Measurements from ENCODE around the gene ARID3A.

ARID3A gene

GRCh38 chr19:977058-977464 lies 51.2 kb downstream of the ARID3A start:
- Histone ChIP-seq H3K36me3 (ENCODE audit: control insufficient read depth, insufficient read depth, low read length, severe bottlenecking) (peaks cover 3% of the 10 kb centered on the region), H3K4me3 (ENCODE audit: low read length) (no peak overlapping the region), H3K9ac (ENCODE audit: low read length) (no peak overlapping the region), H3K27me3 (replicated peaks; ENCODE audit: control insufficient read depth, insufficient read depth, low read length) (no peaks in the 10 kb centered on the region), H3K4me1 (ENCODE audit: control insufficient read depth, insufficient read depth, low read length) (peaks cover 7% of the 10 kb centered on the region), H3K9me3 (ENCODE audit: control insufficient read depth, low read length) (no peaks in the 10 kb centered on the region)
- DNase-seq (ENCODE audit: low read depth) = no peak

DNA sequence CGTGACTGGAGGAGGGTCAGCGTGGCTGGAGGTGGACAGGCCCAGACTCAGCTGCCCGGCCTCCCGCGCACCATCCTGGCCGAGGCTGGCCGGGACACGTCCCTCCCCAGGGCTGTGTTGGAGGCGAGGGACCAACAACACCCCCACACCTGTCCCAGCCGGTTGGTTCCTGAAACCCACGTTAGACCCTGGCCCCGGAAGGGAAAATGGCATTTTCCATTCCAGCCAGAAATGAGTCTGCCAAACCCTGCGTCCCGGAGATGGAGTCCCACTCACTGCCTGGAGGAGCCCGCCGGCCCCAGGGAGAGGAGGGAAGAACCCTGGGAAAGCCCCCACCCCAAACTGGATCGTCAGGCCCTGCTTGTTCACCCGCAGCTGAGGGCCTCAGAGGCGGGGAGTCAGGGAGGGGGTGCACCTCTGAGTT lies 53.5 kb downstream of the ARID3A start:
- Histone ChIP-seq H3K4me3 (ENCODE audit: low read length) (no peak overlapping the region), H3K36me3 (ENCODE audit: control insufficient read depth, insufficient read depth, low read length, severe bottlenecking) (no peaks in the 10 kb centered on the region), H3K27me3 (replicated peaks; ENCODE audit: control insufficient read depth, insufficient read depth, low read length) (no peaks in the 10 kb centered on the region), H3K9ac (ENCODE audit: low read length) (no peak overlapping the region), H3K9me3 (ENCODE audit: control insufficient read depth, low read length) (no peaks in the 10 kb centered on the region), H3K4me1 (ENCODE audit: control insufficient read depth, insufficient read depth, low read length) (peaks cover 16% of the 10 kb centered on the region)
- no peak for DNase-seq (ENCODE audit: low read depth)

DNA sequence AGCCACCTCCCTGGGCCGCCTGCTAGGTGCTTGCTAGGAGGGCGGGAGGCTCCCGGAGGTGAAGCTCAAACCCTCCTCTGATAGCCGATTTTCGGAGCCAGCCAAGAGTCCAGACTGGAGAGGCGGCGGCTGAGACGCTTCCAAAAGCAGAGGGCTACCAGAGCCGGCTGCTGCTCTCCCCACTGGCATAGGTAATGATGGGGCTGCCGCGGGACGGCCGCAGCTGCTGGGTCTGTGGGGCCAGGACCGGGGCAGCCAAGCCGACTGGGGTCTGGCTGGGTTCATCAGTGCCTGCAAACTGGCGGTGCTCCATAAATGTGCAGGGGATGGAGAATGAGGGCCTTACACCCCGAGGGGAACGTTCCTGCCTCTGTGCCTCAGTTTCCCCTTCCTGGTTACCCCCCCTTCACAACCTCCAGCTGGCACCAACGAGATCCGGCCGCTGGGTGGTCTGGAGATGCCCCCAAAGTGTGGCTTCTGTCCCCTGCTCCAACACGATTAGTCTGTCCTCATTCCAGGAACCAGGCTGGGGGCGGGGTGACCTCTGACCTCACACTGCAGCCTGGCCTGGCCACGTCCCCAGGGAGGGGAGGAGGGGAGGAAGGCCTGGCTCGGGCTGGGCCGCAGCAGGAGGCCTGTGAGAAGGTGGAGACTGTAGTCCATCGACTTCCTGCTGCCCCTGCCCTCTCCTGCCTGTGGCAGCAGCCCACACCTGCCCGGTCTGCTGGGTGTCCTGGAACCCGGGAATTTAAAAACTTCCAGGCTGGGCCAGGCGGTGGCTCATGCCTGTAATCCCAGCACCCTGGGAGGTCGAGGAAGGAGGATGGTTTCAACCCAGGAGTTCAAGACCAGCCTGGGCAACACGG lies 54.5 kb downstream of the ARID3A start:
- Histone ChIP-seq H3K9ac (ENCODE audit: low read length) (no peak overlapping the region), H3K4me3 (ENCODE audit: low read length) (no peak overlapping the region), H3K36me3 (ENCODE audit: control insufficient read depth, insufficient read depth, low read length, severe bottlenecking) (no peaks in the 10 kb centered on the region), H3K27me3 (replicated peaks; ENCODE audit: control insufficient read depth, insufficient read depth, low read length) (no peaks in the 10 kb centered on the region), H3K9me3 (ENCODE audit: control insufficient read depth, low read length) (no peaks in the 10 kb centered on the region), H3K4me1 (ENCODE audit: control insufficient read depth, insufficient read depth, low read length) (peaks cover 21% of the 10 kb centered on the region)
- no peak for DNase-seq (ENCODE audit: low read depth)

DNA sequence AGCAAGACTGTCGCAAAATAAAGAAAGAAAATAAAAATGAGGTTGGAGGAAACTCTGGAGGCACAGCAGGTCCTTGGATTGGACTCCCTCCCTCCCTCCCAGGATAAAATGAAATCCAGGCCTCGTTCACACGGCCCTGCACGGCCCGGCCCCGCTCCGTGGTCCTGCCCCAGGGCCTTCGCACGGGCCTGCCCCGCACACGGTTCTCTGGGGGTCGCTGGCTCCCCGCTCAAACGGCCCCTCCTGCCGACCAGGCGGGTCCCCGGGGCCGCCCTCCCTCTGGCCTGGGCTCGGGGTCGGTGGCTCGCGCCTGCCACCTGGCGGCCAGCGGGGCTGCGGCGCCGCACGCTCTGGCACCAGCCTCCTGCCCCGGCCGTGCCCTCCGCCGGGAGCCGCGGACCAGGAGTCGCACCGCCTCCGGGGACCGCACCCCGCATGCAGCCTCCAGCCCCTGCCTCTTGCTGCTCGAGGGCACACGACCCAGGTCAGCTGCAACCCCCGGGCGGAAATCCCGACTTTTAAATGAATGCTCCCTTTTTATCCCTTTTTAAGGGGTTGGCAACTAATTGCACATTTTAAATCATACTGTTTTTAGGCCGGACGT lies 56.8 kb downstream of the ARID3A start:
- H3K27me3 ChIP-seq (replicated peaks; ENCODE audit: control insufficient read depth, insufficient read depth, low read length) = no peaks in the 10 kb centered on the region
- peak overlapping the region; percentile 51 for H3K9ac ChIP-seq (ENCODE audit: low read length)
- peak overlapping the region; percentile 73 for H3K4me3 ChIP-seq (ENCODE audit: low read length)
- peaks cover 5% of the 10 kb centered on the region for H3K36me3 ChIP-seq (ENCODE audit: control insufficient read depth, insufficient read depth, low read length, severe bottlenecking)
- H3K9me3 ChIP-seq (ENCODE audit: control insufficient read depth, low read length) = no peaks in the 10 kb centered on the region
- peak; percentile 84 for DNase-seq (ENCODE audit: low read depth)
- H3K4me1 ChIP-seq (ENCODE audit: control insufficient read depth, insufficient read depth, low read length) = peaks cover 21% of the 10 kb centered on the region

GRCh38 chr19:984165-984967 lies 58.5 kb downstream of the ARID3A start, which contains the start of gene WDR18:
TSS of gene WDR18 (plus strand) at chr19:984345. CDS start at chr19:984354, 9 bp downstream.
- Histone ChIP-seq H3K4me1 (ENCODE audit: control insufficient read depth, insufficient read depth, low read length) (peaks cover 21% of the 10 kb centered on the region), H3K9me3 (ENCODE audit: control insufficient read depth, low read length) (no peaks in the 10 kb centered on the region), H3K4me3 (ENCODE audit: low read length) (peak within 1 kb of the TSS; percentile 97), H3K27me3 (replicated peaks; ENCODE audit: control insufficient read depth, insufficient read depth, low read length) (no peaks in the 10 kb centered on the region), H3K9ac (ENCODE audit: low read length) (peak within 1 kb of the TSS; percentile 97), H3K36me3 (ENCODE audit: control insufficient read depth, insufficient read depth, low read length, severe bottlenecking) (peaks cover 12% of the 10 kb centered on the region)
- DNase-seq (ENCODE audit: low read depth) = peak; percentile 98

DNA sequence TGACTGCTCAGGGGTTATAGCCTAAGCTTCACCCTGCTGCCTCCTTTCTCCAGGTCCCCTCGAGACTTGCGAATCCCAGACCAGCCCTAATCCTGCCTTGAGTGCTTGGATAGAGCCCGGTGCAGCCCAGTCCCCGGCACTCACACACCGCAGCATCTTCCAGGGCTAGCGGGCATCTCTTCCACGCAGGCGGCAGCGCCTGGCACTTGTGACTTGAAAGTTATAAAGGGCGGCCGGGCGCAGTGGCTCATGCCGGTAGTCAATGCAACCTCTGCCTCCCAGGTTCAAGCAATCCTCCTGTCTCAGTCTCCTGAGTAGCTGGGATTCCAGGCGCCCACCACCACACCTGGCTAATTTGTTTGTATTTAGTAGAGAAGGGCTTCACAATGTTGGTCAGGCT lies 60.2 kb downstream of the ARID3A start:
- Histone ChIP-seq H3K9me3 (ENCODE audit: control insufficient read depth, low read length) (no peaks in the 10 kb centered on the region), H3K4me3 (ENCODE audit: low read length) (no peak overlapping the region), H3K27me3 (replicated peaks; ENCODE audit: control insufficient read depth, insufficient read depth, low read length) (no peaks in the 10 kb centered on the region), H3K36me3 (ENCODE audit: control insufficient read depth, insufficient read depth, low read length, severe bottlenecking) (peaks cover 18% of the 10 kb centered on the region), H3K9ac (ENCODE audit: low read length) (no peak overlapping the region), H3K4me1 (ENCODE audit: control insufficient read depth, insufficient read depth, low read length) (peaks cover 14% of the 10 kb centered on the region)
- no peak for DNase-seq (ENCODE audit: low read depth)

GRCh38 chr19:988081-988480 lies 62.2 kb downstream of the ARID3A start:
- no peak overlapping the region for H3K9ac ChIP-seq (ENCODE audit: low read length)
- H3K4me1 ChIP-seq (ENCODE audit: control insufficient read depth, insufficient read depth, low read length) = peaks cover 12% of the 10 kb centered on the region
- peaks cover 18% of the 10 kb centered on the region for H3K36me3 ChIP-seq (ENCODE audit: control insufficient read depth, insufficient read depth, low read length, severe bottlenecking)
- H3K9me3 ChIP-seq (ENCODE audit: control insufficient read depth, low read length) = no peaks in the 10 kb centered on the region
- no peak for DNase-seq (ENCODE audit: low read depth)
- H3K27me3 ChIP-seq (replicated peaks; ENCODE audit: control insufficient read depth, insufficient read depth, low read length) = no peaks in the 10 kb centered on the region
- no peak overlapping the region for H3K4me3 ChIP-seq (ENCODE audit: low read length)

DNA sequence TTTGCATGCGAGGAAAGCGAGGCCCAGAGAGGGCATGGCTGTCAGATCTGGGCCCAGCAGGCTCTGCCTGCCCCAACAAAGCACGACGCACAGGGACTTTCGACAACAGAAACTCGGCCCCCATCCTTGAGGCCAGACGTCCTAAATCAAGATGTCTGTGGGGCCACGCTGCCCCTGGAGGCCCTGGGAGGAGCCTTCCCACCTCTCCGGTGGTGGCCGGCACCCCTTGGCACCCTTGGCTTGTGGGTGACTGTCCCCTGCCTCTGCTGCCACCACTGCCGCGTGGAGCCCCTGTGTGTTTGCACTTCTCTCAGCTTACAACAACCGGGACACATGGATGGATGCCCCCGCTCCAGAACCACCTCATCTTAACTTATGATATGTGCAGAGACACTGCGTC lies 62.7 kb downstream of the ARID3A start:
- no peak for DNase-seq (ENCODE audit: low read depth)
- H3K9ac ChIP-seq (ENCODE audit: low read length) = no peak overlapping the region
- peaks cover 10% of the 10 kb centered on the region for H3K4me1 ChIP-seq (ENCODE audit: control insufficient read depth, insufficient read depth, low read length)
- no peak overlapping the region for H3K4me3 ChIP-seq (ENCODE audit: low read length)
- H3K9me3 ChIP-seq (ENCODE audit: control insufficient read depth, low read length) = no peaks in the 10 kb centered on the region
- H3K27me3 ChIP-seq (replicated peaks; ENCODE audit: control insufficient read depth, insufficient read depth, low read length) = no peaks in the 10 kb centered on the region
- H3K36me3 ChIP-seq (ENCODE audit: control insufficient read depth, insufficient read depth, low read length, severe bottlenecking) = peaks cover 18% of the 10 kb centered on the region

DNA sequence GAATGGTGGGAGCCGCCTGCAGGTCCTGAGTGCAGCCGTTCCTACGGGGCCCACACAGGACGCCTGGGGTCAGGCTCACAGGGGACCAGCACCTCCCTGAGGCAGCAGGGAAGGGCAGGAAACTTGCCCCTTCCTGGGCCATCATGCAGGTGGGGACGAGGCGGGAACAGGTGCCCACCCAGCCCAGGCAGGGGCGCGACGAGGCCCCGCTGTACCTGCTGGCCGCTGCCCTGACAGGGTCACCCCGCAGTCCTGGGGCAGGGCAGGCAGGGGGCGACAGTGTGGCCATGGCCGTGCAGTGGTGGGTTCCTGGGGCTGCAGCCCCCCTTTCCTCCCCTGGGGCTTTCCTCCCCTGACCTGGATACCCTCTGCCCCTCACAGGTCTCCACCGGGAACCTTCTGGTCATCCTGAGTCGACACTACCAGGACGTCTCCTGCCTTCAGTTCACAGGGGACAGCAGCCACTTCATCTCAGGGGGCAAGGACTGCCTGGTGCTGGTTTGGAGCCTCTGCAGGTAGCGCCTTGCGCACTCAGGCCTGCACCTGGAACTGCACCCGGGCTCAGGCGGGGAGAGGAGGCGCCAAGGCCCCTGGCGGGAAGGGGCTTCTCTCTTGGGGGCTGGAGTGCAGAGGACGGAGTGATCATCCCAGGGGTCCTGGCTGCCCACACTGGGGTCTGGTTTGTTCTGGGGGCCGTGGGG lies 63.7 kb downstream of the ARID3A start:
- Histone ChIP-seq H3K9me3 (ENCODE audit: control insufficient read depth, low read length) (no peaks in the 10 kb centered on the region), H3K4me3 (ENCODE audit: low read length) (no peak overlapping the region), H3K4me1 (ENCODE audit: control insufficient read depth, insufficient read depth, low read length) (peaks cover 5% of the 10 kb centered on the region), H3K9ac (ENCODE audit: low read length) (no peak overlapping the region), H3K36me3 (ENCODE audit: control insufficient read depth, insufficient read depth, low read length, severe bottlenecking) (peaks cover 18% of the 10 kb centered on the region), H3K27me3 (replicated peaks; ENCODE audit: control insufficient read depth, insufficient read depth, low read length) (no peaks in the 10 kb centered on the region)
- no peak for DNase-seq (ENCODE audit: low read depth)

DNA sequence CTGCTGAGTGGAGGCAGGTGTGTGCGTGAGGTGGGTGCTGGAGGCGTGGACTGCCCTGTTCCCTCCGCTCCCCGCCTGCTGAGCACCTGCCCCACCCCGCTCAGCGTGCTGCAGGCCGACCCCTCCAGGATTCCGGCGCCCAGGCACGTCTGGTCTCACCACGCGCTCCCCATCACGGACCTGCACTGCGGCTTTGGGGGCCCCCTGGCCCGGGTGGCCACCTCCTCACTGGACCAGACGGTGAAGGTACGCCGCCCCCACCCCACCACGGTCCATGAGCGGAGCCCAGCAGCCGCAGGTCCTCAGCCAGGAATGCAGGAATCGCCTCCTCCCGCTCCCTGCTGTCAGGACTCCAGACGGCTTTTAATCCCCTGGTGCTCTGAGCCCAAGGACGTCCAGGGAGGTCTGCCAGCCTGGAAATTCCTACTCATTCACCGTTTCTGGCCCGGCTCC lies 64.3 kb downstream of the ARID3A start:
- H3K4me3 ChIP-seq (ENCODE audit: low read length) = no peak overlapping the region
- no peak for DNase-seq (ENCODE audit: low read depth)
- peaks cover under 1% of the 10 kb centered on the region for H3K4me1 ChIP-seq (ENCODE audit: control insufficient read depth, insufficient read depth, low read length)
- H3K36me3 ChIP-seq (ENCODE audit: control insufficient read depth, insufficient read depth, low read length, severe bottlenecking) = peaks cover 18% of the 10 kb centered on the region
- no peak overlapping the region for H3K9ac ChIP-seq (ENCODE audit: low read length)
- H3K9me3 ChIP-seq (ENCODE audit: control insufficient read depth, low read length) = no peaks in the 10 kb centered on the region
- no peaks in the 10 kb centered on the region for H3K27me3 ChIP-seq (replicated peaks; ENCODE audit: control insufficient read depth, insufficient read depth, low read length)

All from adipocyte (in vitro differentiated cells).